ENCODE results near the gene SEMA7A.
A peak's percentile ranks its signal among the peaks of the same experiment; 100 is the strongest.

SEMA7A gene

DNA sequence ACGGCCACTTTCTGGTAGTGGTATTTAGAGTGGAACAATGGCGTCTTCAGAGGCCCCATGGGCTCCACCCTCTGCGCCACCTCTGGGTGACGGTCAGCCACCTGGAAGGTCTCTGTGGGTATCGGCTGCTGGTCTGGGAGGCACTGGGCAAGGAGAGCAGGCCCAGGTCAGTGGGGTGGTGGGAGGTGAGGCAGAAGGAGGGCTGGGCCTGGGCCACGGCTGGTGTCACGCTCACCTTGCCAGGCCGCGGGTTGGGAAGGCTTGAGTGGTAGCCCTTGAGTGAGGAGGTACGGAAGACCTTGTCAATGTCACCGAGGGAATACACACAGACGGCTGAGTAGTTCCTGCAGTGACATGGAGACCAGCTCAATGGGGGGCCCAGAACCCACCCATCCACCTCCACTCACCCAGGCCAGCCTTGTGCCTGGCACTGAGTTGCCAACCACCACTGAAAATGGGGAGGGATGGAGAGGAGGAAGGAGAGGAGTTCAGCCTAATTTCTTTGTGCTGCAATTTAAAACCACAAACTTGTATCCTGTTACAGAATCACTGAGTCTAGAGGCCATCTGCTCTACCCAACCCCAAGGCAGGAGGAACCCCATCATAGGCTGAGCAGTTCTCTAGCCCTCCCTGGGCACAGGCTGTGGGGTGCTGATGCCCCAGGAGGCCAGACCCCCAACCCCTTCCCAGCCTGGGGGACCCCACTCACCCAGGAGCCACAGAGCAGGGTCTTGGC lies 19.0 kb downstream of the SEMA7A start:
- no peak for DNase-seq

- DNase-seq: no peak
These were observed 19.6 kb downstream of the SEMA7A start for GRCh38 chr15:74414081-74414580.

DNA sequence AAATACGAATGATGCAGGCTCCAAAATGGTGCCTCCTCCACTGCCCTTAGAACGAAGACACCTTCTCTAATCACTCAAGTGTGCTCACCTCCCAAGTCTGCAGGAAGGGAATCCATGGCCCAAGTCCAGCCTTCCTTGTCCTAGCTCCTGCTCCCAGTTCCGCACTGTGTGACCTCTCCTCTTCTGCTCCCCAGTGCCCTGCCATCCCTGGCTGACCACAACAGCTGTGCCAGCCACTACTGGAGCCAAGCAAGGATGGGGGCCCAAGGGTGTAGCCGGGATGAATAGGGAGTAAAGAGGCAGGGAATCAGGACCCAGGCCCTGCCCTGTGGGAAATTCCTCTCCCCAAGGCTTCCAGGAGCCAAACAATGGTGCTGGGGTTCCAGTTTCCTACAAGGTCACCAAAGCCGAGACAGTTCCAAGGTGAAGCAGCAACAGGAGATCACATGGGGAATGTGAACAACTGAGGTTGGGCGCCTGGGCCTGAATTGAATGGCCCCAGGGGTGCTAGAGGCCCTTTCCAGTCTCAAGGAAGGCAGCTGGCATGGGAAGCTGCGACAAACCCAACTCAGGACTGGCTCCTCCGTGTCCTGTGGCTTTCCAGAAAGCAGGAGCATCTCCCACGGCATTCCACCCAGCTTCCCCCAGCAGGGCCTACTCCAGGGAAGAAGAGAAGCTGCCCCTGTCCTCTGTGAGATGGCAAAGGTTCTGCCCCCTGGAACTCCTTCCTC lies 20.2 kb downstream of the SEMA7A start:
- no peak for DNase-seq

DNA sequence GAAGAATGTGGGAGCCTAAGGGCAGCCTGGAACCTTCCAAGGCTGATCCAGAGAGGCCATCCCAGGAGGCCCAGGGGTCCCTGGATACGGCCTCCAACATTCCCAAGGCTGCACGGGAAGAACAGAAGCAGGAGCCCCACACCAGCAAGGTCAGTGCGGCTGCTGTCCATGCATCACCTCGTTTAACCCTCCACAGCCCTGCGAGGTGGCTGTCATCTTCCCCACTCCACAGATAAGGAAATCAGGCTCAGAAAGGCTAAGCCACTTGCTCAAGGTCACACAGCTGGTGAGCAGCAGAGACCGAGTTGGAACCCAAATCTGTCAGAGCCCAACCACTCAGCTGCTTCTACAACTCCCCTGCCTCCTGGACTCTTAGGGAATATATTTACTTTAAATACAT lies 21.6 kb downstream of the SEMA7A start:
- no peak for DNase-seq

- no peak for DNase-seq
These were observed 22.1 kb downstream of the SEMA7A start for GRCh38 chr15:74411686-74412085.

DNA sequence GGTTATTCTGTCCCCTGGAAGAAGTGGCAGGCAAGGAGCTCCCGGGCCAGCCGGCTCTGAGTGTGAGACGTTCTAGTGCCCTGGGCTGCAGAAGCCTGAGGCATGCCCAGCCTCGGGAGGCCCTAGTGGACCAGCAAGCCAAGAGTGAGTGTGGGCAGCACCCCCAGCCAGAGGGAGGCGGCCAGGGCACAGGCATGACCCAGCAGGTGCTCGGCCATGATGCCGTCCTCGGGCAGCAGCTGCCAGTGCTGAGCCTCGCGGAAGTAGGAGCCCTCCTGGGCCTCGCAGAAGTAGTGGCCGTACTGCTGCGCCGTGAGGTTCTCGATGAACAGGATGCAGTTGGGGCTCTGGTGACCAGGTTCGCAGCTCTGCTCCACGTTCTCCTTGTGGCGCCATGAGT lies 23.3 kb downstream of the SEMA7A start:
- DNase-seq: no peak

- no peak for DNase-seq
These were observed 24.5 kb downstream of the SEMA7A start for GRCh38 chr15:74409225-74409624.

- no peak for DNase-seq
These were observed 24.9 kb downstream of the SEMA7A start for GRCh38 chr15:74408815-74409214.

DNA sequence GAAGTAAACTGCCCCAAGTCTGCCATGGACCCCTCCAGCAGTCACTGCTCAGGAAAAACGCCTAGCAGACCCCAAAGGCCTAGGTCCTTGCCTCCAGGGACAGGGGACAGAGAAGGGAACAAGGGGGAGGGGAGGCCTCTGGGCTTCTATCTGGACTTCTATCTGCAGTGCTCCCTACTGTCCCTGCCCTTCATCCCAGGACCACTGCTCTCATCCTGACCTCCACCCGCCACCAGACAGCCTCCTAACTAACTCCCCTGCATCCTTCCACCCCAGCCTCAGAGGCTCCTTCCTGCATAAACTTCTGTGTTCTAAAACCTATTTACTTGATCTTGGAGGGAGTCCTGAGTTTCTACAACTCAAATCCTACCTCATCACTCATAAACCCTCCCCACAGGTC lies 25.4 kb downstream of the SEMA7A start:
- DNase-seq: no peak

- DNase-seq: no peak
These were observed 26.6 kb downstream of the SEMA7A start for GRCh38 chr15:74406992-74407705.

DNA sequence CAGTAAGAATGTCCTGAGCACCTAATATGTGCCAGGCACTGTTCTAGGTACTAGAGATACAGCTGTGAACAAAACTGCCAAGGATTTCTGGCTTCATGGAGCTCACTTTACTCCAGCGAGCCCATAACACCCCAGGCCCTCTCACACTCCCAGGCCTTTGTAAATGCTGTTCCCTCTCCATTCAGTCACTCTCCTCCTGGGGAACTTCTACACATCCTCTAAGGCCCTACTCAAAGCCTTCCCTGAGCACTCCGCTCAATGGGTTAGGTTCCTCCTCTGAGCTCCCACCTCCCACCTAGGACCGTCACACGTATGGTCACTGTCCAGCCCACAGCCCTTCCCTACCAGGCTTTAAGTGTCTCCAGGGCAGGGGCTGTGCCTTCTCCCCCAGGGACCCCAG lies 27.2 kb downstream of the SEMA7A start:
- DNase-seq: no peak

- DNase-seq: no peak
These were observed 27.9 kb downstream of the SEMA7A start for GRCh38 chr15:74405823-74406222.

DNA sequence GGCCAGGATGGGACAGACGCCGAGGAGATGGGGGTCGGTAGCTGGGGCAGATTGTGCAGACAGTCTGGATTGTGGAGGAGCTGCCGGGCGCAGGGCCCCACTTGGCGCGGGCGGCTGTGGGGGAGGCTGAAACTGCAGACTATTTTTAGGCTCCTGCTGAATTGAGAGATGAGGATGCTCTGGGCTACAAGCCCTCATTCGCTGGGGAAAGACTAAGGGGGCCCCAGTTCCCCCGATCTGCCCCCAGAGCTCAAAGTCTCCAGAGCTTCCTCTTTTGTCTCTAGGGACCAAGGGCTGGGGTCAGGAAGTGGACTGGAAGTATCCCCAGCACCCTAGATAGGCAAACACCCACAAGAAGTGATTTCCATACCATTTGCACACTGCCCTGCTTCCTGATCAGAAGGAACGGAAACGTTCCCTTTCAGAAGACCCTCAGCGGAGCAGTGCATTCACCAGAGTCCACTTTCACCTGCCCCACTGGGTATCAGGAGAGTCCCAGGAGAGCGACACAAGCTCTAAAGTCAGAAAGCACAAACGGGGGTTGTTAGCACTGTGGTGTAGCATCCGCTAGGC lies 29.7 kb downstream of the SEMA7A start:
- DNase-seq: no peak

DNA sequence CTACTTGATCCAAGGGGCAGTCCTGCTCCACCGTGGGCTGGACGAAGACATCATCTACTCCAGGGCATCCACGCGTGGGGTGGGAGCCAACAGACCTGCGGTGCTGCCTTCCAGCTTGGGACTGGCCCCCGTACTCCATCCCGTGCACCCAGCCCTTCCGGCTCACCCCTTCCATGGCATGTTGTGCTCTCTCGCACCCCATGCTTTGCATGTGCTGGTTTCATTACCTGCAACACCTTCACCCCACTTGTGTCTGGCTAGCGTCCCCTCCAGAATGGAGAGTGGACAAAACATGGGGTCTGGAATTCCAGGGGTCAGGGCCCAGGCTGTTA lies 30.2 kb downstream of the SEMA7A start:
- no peak for DNase-seq

DNA sequence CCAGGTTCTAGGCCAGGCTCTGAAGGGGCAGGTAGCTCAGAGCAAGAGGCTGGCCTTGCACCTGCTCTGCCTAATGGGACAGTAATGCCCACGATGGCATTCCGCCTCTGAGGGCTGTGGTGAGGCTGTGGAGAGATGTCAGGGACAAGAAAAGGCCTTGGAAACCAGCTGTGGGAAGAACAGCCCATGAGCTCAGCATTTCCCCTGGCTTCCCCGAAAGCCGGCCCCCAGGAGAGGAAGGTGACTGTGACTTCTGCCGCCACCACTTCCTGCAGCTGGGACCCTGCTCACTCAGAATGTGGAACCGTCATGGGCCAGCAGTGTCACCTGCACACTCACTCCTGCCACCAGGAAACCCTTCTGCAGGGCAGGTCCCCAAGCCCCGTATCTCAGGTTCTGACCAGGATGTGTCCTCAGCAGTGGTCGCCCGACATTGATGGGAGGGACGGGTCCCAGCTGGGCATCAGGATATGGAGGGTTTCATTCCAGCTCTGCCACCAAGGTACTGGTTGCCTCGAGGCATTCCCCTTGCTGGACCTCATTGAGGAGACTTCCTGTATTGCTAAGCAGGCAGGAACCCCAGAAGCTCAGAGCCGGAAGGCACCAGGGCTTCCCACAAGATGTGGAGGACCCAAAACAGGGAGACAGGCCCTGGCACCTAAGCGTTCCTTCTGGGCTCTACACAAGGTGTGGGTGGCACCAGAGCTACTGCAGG lies 30.7 kb downstream of the SEMA7A start:
- peak; percentile 16 for DNase-seq

DNA sequence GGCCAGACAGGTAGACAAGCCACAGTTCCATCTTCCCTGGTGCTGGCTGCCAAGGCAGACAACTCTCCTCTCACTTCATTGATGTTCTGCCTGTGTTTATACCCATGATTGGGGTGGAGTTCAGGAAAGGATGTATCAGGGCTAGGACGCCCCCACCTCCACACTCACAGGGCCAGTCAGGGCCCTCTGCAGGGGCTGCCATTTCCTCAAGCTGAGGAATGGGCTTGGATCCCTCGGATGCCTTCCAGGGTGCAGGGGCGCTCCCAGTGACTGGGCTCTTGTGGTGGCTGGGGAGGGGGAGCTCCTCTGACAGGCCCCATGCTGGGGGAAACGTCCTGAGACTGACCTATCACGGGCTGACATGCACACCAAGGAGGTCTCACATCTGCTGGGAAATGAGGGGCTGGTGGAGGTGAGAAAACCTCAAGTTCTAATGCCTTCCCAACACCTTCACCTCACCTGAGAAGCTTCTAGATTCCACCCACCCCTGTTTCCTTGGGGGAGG lies 31.4 kb downstream of the SEMA7A start:
- no peak for DNase-seq

- no peak for DNase-seq
These were observed 32.6 kb downstream of the SEMA7A start for GRCh38 chr15:74400915-74401757.

DNA sequence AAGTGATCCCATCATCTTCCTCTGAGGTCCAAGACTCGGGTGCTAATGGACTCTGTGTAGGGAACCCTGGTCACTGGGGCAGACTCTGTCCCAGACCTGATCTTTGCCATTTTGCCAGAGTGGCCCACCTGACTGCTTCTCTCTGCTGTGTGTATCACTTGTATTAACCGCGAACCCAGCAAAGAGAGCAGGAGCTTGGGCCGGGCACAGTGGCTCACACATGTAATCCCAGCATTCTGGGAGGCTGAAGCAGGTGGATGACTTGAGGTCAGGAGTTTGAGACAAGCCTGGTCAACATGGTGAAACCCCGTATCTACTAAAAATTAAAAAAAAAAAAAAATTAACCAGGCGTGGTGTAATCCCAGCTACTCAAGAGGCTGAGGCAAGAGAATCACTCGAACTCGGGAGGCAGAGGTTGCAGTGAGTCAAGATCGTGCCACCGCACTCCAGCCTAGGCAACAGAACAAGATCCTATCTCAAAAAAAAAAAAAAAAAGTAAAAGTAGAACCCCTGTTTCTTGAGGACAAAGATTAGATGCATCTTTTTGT lies 33.4 kb downstream of the SEMA7A start:
- DNase-seq: no peak

DNA sequence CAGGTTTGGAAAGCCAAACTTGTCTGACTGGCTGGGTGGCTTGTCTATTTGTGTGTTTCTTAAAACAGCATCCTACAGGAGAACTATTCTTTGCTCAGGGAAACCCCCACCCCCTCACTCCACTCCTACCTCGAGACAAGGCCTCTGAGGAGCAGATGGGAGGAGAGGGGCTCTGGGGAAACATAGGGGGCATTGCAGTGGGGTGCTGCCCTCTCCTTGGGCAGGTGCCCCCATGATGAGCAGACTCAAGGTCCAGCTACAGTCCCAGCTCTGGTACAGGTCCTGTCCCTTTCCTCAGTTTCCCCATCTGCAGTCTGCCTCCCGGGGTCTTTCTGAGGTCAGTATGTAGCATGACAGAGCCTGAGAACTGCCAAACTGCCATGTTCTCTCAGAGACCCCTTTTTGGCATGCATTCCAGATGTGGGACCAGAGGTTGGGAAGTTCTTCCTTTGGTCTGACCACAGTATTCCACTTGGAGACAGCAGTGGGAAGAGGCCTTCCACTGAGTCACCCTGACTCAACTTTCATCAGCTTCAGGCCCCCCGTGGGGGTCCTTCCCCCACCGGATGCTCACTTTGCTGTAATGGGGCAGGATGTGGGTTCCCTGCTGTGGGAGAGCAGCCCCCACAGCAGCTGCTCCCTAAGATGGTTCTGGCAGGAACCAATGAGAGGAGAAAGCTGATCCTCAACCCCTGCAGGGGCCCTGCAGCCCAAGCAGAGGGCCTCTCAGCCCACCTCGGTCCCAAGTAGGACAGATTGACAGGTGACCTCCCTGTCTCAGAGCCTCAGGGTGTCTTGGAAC lies 34.0 kb downstream of the SEMA7A start:
- no peak for DNase-seq

- no peak for DNase-seq
These were observed 34.7 kb downstream of the SEMA7A start for GRCh38 chr15:74399100-74399499.

Data from central memory CD4-positive, alpha-beta T cell (primary cell).